ENCODE measurements around the gene PRDM16. TPM values are rescaled to one million over a fixed set of nuclear protein-coding genes. Genes with fewer than 3 reads are reported as not detected.

The PRDM16 gene
- total and polyA plus RNA-seq, 2 of the 8 experiments (the other 6 are each of a cell fraction or from before 2014, with no cell fraction given): 0.39 to 0.43 TPM

- TF ChIP-seq ATF2 (IDR thresholded peaks at IDR 0.05; ENCODE audit: low read length) (no peak), BACH1 (IDR thresholded peaks at IDR 0.05; ENCODE audit: low read length) (no peak), KDM1A (IDR thresholded peaks at IDR 0.05; ENCODE audit: borderline replicate concordance, low read length) (no peak), BRCA1 (IDR thresholded peaks at IDR 0.05; ENCODE audit: low read depth, low read length) (no peak), RNF2 (IDR thresholded peaks at IDR 0.05; ENCODE audit: borderline replicate concordance, low read depth, low read length, missing control alignments, poor library complexity, severe bottlenecking) (no peak), YY1 (IDR thresholded peaks at IDR 0.05; ENCODE audit: low read depth, low read length) (no peak), TBP (IDR thresholded peaks at IDR 0.05; ENCODE audit: low read depth, low read length) (no peak), HDAC2 (IDR thresholded peaks at IDR 0.05; ENCODE audit: borderline replicate concordance in 1 of 2, low read depth in 2 of 2, low read length in 2 of 2) (no peak)
Measured at GRCh38 chr1:3390291-3390690, 321.3 kb downstream of the PRDM16 start (continued).

Measured in H1 (cell line).